Prostate gland (tissue), 2 donors: ENCODE data around the gene EFHD1. TPM values are rescaled to one million over a fixed set of nuclear protein-coding genes. Genes with fewer than 3 reads are reported as not detected.

Experiments used
- DNase-seq: peaks from one replicate; pipeline ENCODE4 v3.0.0-alpha.2; 2019; ENCODE audit warnings: low spot score
- H3K27ac ChIP-seq, 2 donors: fragments of 200-600 bp; sonication (generic); 2 replicates each; pipeline ENCODE4 v1.5.1; 2017 to 2019
- H3K27me3 ChIP-seq: fragments of 200-600 bp; sonication (generic); replicated peaks from 2 replicates; pipeline ENCODE4 v1.5.1; 2019; ENCODE audit not compliant: insufficient read depth
- H3K36me3 ChIP-seq, 2 donors: fragments of 200-600 bp; sonication (generic); 1 replicate in 1 of 2; 2 replicates in 1 of 2; pipeline versions ENCODE4 v1.5.1 to v1.8.1; 2017 to 2019
- H3K4me1 ChIP-seq: fragments of 200-600 bp; sonication (generic); replicated peaks from 2 replicates; pipeline ENCODE4 v1.5.1; 2019
- H3K4me3 ChIP-seq, 2 donors: fragments of 200-600 bp; sonication (generic); 2 replicates each; pipeline ENCODE4 v1.5.1; 2017 to 2019
- H3K9me3 ChIP-seq: fragments of 200-600 bp; sonication (generic); 2 replicates; pipeline ENCODE4 v1.5.1; 2017
- POLR2A ChIP-seq: fragments of 450-650 bp; IDR thresholded peaks from one replicate; pipeline ENCODE4 v1.6.1; 2016; ENCODE audit warnings: antibody characterized with exemption, mild to moderate bottlenecking
- POLR2AphosphoS5 ChIP-seq: sonication (generic); formaldehyde crosslinking; IDR thresholded peaks from one replicate; pipeline ENCODE4 v1.6.1; 2017; ENCODE audit warnings: antibody characterized with exemption
- WGBS: methylation state at CpG from one replicate; pipeline ENCODE4 v1.1.5; 2018; 5-methylcytosine and 5-hydroxymethylcytosine counted together
- intact Hi-C: fragments of 100-400 bp; cut with DNase I; formaldehyde crosslinking; loops from one replicate; pipeline ENCODE4 v1.14.2; 2022
- small RNA-seq, 2 donors: library from RNA; depleted of rRNA; stranded (forward); fragments of <200 nt; gene quantifications; one replicate each; pipeline ENCODE3, GENCODE V24; 2016
- total RNA-seq, 2 donors: library from RNA; depleted of rRNA; stranded (reverse); fragments of >200 nt; gene quantifications; one replicate each; pipeline ENCODE4 v1.1.0, GENCODE V29; 2016
- TF ChIP-seq, protein P1 (sequence below), 4 experiments: fragments of 200-600 bp in 2 of 4; fragments of 450-650 bp in 2 of 4; sonication (generic) in 2 of 4; IDR thresholded peaks; 1 replicate in 3 of 4; 2 replicates in 1 of 4; pipeline ENCODE4 v1.5.1; 2016 to 2019; ENCODE audit warnings: antibody characterized with exemption in 4 of 4, mild to moderate bottlenecking in 2 of 4, moderate library complexity in 2 of 4

Gene EFHD1
- total RNA-seq, 2 donors from 2014 or later = 25.9 to 33.1 TPM

- Histone ChIP-seq H3K36me3 (peaks cover 0 to 7% of the 10 kb centered on the region in 2 donors), H3K27ac (no peak overlapping the region), H3K4me1 (no peaks in the 10 kb centered on the region), H3K9me3 (no peaks in the 10 kb centered on the region), H3K4me3 (no peak overlapping the region), H3K27me3 (no peaks in the 10 kb centered on the region)
- intact Hi-C loops = no loop called here
- DNase-seq = no peak
- 97% methylated on average over 3 of the region's 3 CpGs for WGBS
- TF ChIP-seq POLR2A (no peak), POLR2AphosphoS5 (no peak)
- TF ChIP-seq, protein P1, sequence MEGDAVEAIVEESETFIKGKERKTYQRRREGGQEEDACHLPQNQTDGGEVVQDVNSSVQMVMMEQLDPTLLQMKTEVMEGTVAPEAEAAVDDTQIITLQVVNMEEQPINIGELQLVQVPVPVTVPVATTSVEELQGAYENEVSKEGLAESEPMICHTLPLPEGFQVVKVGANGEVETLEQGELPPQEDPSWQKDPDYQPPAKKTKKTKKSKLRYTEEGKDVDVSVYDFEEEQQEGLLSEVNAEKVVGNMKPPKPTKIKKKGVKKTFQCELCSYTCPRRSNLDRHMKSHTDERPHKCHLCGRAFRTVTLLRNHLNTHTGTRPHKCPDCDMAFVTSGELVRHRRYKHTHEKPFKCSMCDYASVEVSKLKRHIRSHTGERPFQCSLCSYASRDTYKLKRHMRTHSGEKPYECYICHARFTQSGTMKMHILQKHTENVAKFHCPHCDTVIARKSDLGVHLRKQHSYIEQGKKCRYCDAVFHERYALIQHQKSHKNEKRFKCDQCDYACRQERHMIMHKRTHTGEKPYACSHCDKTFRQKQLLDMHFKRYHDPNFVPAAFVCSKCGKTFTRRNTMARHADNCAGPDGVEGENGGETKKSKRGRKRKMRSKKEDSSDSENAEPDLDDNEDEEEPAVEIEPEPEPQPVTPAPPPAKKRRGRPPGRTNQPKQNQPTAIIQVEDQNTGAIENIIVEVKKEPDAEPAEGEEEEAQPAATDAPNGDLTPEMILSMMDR (IDR thresholded peaks at IDR 0.05) = no peak
These were observed 95.4 kb downstream of the EFHD1 start for GRCh38 chr2:232728785-232729184.

DNA sequence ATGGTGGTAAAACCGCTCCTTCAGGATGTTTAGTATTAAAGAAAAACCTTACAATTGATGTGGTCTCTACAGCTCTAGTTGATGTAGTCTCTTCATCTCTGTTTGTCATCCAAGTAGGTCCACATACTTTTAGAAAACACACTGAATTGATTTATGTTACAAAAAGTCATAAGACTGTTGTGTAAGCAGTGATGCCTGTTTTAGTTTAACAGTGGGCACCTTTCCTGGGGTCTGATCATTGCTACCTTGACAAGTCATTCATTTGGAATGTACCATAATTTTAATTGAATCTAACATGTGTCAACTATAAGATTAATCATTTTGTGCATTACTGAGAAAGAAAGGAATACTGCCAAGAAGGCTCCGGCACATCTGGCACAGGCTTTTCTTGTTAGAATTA lies 98.1 kb downstream of the EFHD1 start:
- H3K4me1 ChIP-seq = no peaks in the 10 kb centered on the region
- DNase-seq = no peak
- no peaks in the 10 kb centered on the region for H3K27me3 ChIP-seq
- WGBS = 57% methylated on average over 2 of the region's 2 CpGs
- H3K9me3 ChIP-seq = no peaks in the 10 kb centered on the region
- peaks cover 0 to 7% of the 10 kb centered on the region in 2 donors for H3K36me3 ChIP-seq
- TF ChIP-seq, protein P1 (IDR thresholded peaks at IDR 0.05) = no peak
- TF ChIP-seq POLR2AphosphoS5 = no peak
- TF ChIP-seq POLR2A = no peak
- intact Hi-C loops = no loop called here
- H3K27ac ChIP-seq = no peak overlapping the region
- no peak overlapping the region for H3K4me3 ChIP-seq

Small RNA genes lying within 50 kb of the gene (small RNA-seq; reads per million reads assigned to genes)
- gene RN7SL359P = 0 reads per million in 2 donors

Other genes starting within 250 kb of the EFHD1 start
- under 1 TPM in 1 of 2 donors, not detected in 1; 0.34 TPM for gene ALPG, start 226.8 kb upstream of the EFHD1 start, total RNA-seq
- gene ALPI, start 177.5 kb upstream of the EFHD1 start, total RNA-seq = not detected
- gene ECEL1, start 145.8 kb upstream of the EFHD1 start, total RNA-seq = 10 to 100 TPM in 1 of 2 donors, under 1 TPM in 1; 0.82 to 15.3 TPM
- gene PRSS56, start 113.2 kb upstream of the EFHD1 start, total RNA-seq = not detected
- gene CHRND, start 107.4 kb upstream of the EFHD1 start, total RNA-seq = 1 to 10 TPM in 1 of 2 donors, under 1 TPM in 1; 0.34 to 1.4 TPM
- gene CHRNG, start 93.9 kb upstream of the EFHD1 start, total RNA-seq = not detected
- 1 to 10 TPM; 2.6 to 4.9 TPM for gene TIGD1, start 83.0 kb upstream of the EFHD1 start, total RNA-seq
- gene EIF4E2, start 82.9 kb upstream of the EFHD1 start, total RNA-seq = 10 to 100 TPM; 39.2 to 40.6 TPM
- 100 to 1,000 TPM in 1 of 2 donors, 10 to 100 TPM in 1; 61.3 to 106 TPM for gene GIGYF2, start 63.7 kb downstream of the EFHD1 start, total RNA-seq
- 1 to 10 TPM in 1 of 2 donors, under 1 TPM in 1; 0.32 to 3.5 TPM for gene KCNJ13, start 143.0 kb downstream of the EFHD1 start, total RNA-seq
- gene SNORC, start 236.7 kb downstream of the EFHD1 start, total RNA-seq = 1 to 10 TPM; 1.7 to 8.0 TPM